Nephron progenitor cell (in vitro differentiated cells): ENCODE data around the gene RAET1L.

Source experiments
- DNase-seq: peaks from one replicate; pipeline ENCODE4 v3.0.0; 2021
- H3K27ac Mint-ChIP-seq: 2 replicates; pipeline ENCODE4 v1.8.0; 2021; ENCODE audit warnings: mild to moderate bottlenecking, moderate library complexity, mixed read lengths
- H3K27me3 Mint-ChIP-seq: 2 replicates; pipeline ENCODE4 v1.8.0; 2021; ENCODE audit warnings: mild to moderate bottlenecking, low read depth, mixed read lengths; ENCODE audit not compliant: poor library complexity
- H3K36me3 Mint-ChIP-seq: 2 replicates; pipeline ENCODE4 v1.8.0; 2021; ENCODE audit warnings: low read depth, mixed read lengths
- H3K4me1 Mint-ChIP-seq: 2 replicates; pipeline ENCODE4 v1.8.0; 2021; ENCODE audit warnings: mixed read lengths
- H3K4me3 Mint-ChIP-seq: 2 replicates; pipeline ENCODE4 v1.8.0; 2021; ENCODE audit warnings: mild to moderate bottlenecking, moderate library complexity, mixed read lengths
- H3K9me3 Mint-ChIP-seq: 2 replicates; pipeline ENCODE4 v1.8.0; 2021; ENCODE audit warnings: mild to moderate bottlenecking, moderate library complexity, mixed read lengths
- TF ChIP-seq, protein P1 (sequence below): fragments of 200-600 bp; sonication (generic); IDR thresholded peaks from 2 replicates; pipeline ENCODE4 v1.5.0; 2021; ENCODE audit warnings: antibody characterized with exemption

The RAET1L gene

DNA sequence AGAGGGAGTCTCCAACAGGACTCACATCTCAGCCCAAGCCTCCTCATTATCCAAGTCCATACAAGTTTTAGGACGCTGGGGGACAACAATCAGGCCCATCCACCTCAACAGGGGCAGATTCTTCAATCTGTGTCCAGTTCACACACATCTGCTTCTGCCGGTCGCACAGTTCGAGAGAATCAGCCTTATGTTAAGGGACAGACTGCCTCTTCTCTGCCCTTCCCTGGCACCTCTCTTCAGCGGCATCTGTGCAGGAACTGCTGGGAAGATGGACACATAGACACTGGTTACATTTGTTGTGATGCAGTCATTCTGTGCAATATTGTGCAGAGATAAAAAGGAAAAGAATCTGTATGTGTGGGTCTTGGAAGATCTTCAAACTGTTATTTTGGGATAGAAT lies 40.6 kb downstream of the RAET1L start:
- H3K27me3 Mint-ChIP-seq = peaks cover 100% of the 10 kb centered on the region

DNA sequence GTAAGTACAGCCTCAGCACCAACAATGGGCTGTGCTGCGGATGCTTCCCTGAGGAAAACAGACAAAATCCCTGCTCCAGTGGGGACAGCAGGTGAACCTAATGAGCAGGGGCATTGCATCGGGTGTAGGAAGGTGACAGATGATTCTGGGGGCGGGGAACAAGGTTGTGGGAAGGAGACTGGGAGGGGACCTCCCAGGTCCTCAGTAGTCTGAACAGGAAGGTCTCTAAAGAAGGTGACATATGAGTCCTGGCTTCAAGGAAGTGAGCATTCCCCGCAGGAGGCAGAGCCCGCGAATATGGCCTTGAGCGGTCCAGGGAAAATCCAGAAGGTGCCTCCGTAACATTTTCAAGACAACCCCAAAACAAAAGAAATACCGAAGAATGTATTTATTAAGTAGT lies 42.2 kb downstream of the RAET1L start:
- Mint-ChIP-seq H3K36me3 (no peaks in the 10 kb centered on the region), H3K27ac (no peak overlapping the region), H3K4me1 (no peaks in the 10 kb centered on the region), H3K27me3 (peaks cover 100% of the 10 kb centered on the region), H3K4me3 (no peak overlapping the region), H3K9me3 (peaks cover 25% of the 10 kb centered on the region)
- no peak for DNase-seq
- TF ChIP-seq, protein P1, sequence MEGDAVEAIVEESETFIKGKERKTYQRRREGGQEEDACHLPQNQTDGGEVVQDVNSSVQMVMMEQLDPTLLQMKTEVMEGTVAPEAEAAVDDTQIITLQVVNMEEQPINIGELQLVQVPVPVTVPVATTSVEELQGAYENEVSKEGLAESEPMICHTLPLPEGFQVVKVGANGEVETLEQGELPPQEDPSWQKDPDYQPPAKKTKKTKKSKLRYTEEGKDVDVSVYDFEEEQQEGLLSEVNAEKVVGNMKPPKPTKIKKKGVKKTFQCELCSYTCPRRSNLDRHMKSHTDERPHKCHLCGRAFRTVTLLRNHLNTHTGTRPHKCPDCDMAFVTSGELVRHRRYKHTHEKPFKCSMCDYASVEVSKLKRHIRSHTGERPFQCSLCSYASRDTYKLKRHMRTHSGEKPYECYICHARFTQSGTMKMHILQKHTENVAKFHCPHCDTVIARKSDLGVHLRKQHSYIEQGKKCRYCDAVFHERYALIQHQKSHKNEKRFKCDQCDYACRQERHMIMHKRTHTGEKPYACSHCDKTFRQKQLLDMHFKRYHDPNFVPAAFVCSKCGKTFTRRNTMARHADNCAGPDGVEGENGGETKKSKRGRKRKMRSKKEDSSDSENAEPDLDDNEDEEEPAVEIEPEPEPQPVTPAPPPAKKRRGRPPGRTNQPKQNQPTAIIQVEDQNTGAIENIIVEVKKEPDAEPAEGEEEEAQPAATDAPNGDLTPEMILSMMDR = no peak

More for the DNA sequence above, 40.6 kb downstream of the RAET1L start:
- Mint-ChIP-seq H3K36me3 (no peaks in the 10 kb centered on the region), H3K4me3 (no peak overlapping the region), H3K4me1 (peaks cover 1% of the 10 kb centered on the region), H3K9me3 (peaks cover 41% of the 10 kb centered on the region), H3K27ac (no peak overlapping the region)
- no peak for DNase-seq
- TF ChIP-seq, protein P1 = no peak

DNA sequence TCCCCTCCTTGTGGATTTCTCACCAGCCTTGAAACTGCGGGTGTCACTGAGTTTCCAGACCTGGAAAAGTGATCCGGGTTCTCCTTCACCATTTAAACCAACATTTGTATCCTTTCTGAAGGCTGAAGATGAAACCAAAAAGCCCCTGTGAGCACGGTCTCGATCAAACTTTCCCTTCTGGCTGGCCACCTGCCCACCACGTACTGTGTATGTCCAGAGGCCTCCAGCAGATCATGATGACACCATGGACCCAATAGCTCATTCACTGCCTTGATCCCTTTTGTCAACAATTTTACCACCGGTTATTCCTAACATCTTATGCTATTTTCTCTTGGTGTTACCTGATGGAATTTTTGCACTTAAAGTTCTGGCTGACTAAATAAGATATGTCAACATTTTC lies 46.0 kb downstream of the RAET1L start:
- Mint-ChIP-seq H3K27ac (no peak overlapping the region), H3K9me3 (peaks cover 5% of the 10 kb centered on the region), H3K27me3 (peaks cover 100% of the 10 kb centered on the region), H3K4me3 (no peak overlapping the region), H3K4me1 (no peaks in the 10 kb centered on the region), H3K36me3 (no peaks in the 10 kb centered on the region)
- DNase-seq = no peak
- TF ChIP-seq, protein P1 = no peak

DNA sequence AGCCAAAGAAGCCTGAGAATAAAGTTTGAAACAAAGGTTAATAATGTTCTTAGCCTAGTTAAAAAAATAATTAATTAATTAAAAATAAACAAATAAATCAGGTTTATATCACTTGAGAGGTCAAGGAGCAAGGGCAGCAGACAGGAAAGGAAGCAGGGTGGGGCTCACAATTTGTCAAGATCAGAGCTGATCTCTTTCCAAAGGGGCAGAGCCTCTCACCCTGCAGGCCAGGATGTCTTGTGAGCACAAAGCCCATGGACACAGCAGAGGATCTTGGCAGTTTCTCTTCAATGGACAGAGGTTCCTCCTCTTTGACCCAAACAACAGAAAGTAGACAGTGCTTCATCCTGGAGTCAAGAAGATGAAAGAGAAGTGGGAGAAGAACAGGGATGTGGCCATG lies 46.7 kb downstream of the RAET1L start:
- TF ChIP-seq, protein P1 = no peak
- Mint-ChIP-seq H3K36me3 (no peaks in the 10 kb centered on the region), H3K4me1 (no peaks in the 10 kb centered on the region), H3K27ac (no peak overlapping the region), H3K27me3 (peaks cover 100% of the 10 kb centered on the region), H3K4me3 (no peak overlapping the region), H3K9me3 (peaks cover 4% of the 10 kb centered on the region)
- no peak for DNase-seq

DNA sequence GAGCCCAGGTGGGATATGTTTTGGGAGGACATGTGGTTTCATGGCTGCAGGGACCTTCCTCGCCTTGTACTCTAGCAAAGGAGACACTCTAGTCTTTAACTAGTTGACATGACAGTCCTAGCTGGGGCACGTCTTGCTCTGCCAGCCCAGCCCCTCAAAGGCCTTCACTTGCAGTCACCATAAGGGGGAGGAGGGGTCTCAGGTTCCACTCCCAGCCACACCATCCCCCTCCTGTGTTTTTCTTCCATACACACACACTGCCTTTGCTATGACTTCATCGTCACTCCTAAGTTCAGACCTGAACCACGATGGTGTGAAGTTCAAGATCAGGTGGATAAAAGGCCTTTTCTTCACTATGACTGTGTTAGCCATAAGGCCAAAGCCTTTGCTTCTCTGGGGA lies 48.1 kb downstream of the RAET1L start:
- TF ChIP-seq, protein P1 = no peak
- no peak overlapping the region for H3K27ac Mint-ChIP-seq
- DNase-seq = no peak
- H3K4me3 Mint-ChIP-seq = no peak overlapping the region
- H3K9me3 Mint-ChIP-seq = peaks cover 4% of the 10 kb centered on the region
- no peaks in the 10 kb centered on the region for H3K36me3 Mint-ChIP-seq
- no peaks in the 10 kb centered on the region for H3K4me1 Mint-ChIP-seq
- peaks cover 100% of the 10 kb centered on the region for H3K27me3 Mint-ChIP-seq

DNA sequence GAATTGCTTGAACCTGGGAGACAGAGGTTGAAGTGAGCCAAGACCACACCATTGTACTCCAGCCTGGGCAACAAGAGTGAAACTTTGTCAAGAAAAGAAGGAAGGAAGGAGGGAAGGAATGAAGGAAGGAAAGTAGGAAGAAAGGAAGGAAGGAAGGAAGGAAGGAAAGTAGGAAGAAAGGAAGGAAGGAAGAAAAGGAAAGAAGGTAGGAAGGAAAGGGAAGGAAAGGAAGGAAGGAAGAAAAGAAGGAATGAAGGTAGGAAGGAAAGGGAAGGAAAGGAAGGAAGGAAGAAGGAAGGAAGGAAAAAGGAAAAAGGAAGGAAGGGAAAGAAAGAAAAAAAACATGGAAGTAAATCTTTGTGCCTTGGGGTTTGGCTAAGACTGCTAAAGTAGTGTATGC lies 49.9 kb downstream of the RAET1L start:
- TF ChIP-seq, protein P1 = no peak
- no peak for DNase-seq
- Mint-ChIP-seq H3K27ac (no peak overlapping the region), H3K36me3 (no peaks in the 10 kb centered on the region), H3K4me3 (no peak overlapping the region), H3K9me3 (no peaks in the 10 kb centered on the region), H3K4me1 (no peaks in the 10 kb centered on the region), H3K27me3 (peaks cover 100% of the 10 kb centered on the region)
